Measurements from ENCODE around the gene BMAL2.

The BMAL2 gene

GRCh38 chr12:27334042-27334720, 1.5 kb downstream of the BMAL2 start:
- CTCF ChIA-PET, result interaction anchor here (0.6 to 4.6 kb wide), 6 partner anchors 8 to 318 kb away, joined by 3 to 38 read pairs (median 4); no protein-coding TSS in a partner anchor
- DNase-seq (ENCODE audit: low read depth, low spot score), result no peak
- POLR2A ChIA-PET, result no interaction called here
- TF ChIP-seq, protein P1, sequence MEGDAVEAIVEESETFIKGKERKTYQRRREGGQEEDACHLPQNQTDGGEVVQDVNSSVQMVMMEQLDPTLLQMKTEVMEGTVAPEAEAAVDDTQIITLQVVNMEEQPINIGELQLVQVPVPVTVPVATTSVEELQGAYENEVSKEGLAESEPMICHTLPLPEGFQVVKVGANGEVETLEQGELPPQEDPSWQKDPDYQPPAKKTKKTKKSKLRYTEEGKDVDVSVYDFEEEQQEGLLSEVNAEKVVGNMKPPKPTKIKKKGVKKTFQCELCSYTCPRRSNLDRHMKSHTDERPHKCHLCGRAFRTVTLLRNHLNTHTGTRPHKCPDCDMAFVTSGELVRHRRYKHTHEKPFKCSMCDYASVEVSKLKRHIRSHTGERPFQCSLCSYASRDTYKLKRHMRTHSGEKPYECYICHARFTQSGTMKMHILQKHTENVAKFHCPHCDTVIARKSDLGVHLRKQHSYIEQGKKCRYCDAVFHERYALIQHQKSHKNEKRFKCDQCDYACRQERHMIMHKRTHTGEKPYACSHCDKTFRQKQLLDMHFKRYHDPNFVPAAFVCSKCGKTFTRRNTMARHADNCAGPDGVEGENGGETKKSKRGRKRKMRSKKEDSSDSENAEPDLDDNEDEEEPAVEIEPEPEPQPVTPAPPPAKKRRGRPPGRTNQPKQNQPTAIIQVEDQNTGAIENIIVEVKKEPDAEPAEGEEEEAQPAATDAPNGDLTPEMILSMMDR (IDR thresholded peaks at IDR 0.05; ENCODE audit: insufficient read depth, low read length, missing control alignments), result no peak
- peak overlapping the region; percentile 69 for H3K4me3 ChIP-seq (ENCODE audit: low read depth, low read length)

- DNase-seq (ENCODE audit: low read depth, low spot score), result no peak
- H3K4me3 ChIP-seq (ENCODE audit: low read depth, low read length), result no peak overlapping the region
- ChIA-PET POLR2A (no interaction called here), CTCF (interaction anchor here (1.0 to 4.6 kb wide), 4 partner anchors 8 to 318 kb away, joined by 3 to 38 read pairs (median 6); no protein-coding TSS in a partner anchor)
- TF ChIP-seq, protein P1 (IDR thresholded peaks at IDR 0.05; ENCODE audit: insufficient read depth, low read length, missing control alignments), result no peak
Observed at GRCh38 chr12:27334721-27335082, 2.1 kb downstream of the BMAL2 start.

GRCh38 chr12:27335364-27336281, 3.0 kb downstream of the BMAL2 start:
- CTCF ChIA-PET, result no interaction called here
- no peak for DNase-seq (ENCODE audit: low read depth, low spot score)
- POLR2A ChIA-PET, result no interaction called here
- TF ChIP-seq, protein P1 (IDR thresholded peaks at IDR 0.05; ENCODE audit: insufficient read depth, low read length, missing control alignments), result no peak
- H3K4me3 ChIP-seq (ENCODE audit: low read depth, low read length), result no peak overlapping the region

- ChIA-PET CTCF (no interaction called here), POLR2A (no interaction called here)
- no peak for DNase-seq (ENCODE audit: low read depth, low spot score)
- TF ChIP-seq, protein P1 (IDR thresholded peaks at IDR 0.05; ENCODE audit: insufficient read depth, low read length, missing control alignments), result no peak
- H3K4me3 ChIP-seq (ENCODE audit: low read depth, low read length), result no peak overlapping the region
Observed at GRCh38 chr12:27336282-27336653, 3.6 kb downstream of the BMAL2 start.

DNA sequence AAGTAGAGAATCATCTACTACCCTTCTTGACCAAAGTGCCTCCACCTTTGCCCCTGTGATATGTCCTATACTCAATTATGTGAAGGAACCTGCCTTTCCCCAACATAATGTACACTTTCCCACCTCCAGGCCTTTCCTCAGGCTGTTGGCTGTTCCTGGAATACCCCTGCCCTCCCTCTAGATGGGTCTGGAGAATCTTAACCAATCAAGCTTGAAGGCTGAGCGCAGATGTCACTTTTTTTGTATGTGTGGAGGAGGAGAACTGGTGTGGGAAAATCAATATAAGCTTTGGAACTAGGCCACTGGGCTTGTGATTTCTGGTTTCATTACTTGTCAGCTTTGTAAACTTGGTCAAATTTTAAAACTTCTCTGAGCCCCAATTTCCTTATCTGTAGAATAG, 4.7 kb downstream of the BMAL2 start:
- ChIA-PET CTCF (interaction anchor here (0.7 to 1.2 kb wide), 2 partner anchors 29 to 47 kb away, joined by 3 read pairs; no protein-coding TSS in a partner anchor), POLR2A (no interaction called here)
- TF ChIP-seq, protein P1 (IDR thresholded peaks at IDR 0.05; ENCODE audit: insufficient read depth, low read length, missing control alignments), result no peak
- H3K4me3 ChIP-seq (ENCODE audit: low read depth, low read length), result no peak overlapping the region
- DNase-seq (ENCODE audit: low read depth, low spot score), result no peak

- TF ChIP-seq, protein P1 (IDR thresholded peaks at IDR 0.05; ENCODE audit: insufficient read depth, low read length, missing control alignments), result no peak
- CTCF ChIA-PET, result interaction anchor here (0.7 kb wide), 1 partner anchor 314 kb away, joined by 3 read pairs; no protein-coding TSS in a partner anchor
- H3K4me3 ChIP-seq (ENCODE audit: low read depth, low read length), result no peak overlapping the region
- no peak for DNase-seq (ENCODE audit: low read depth, low spot score)
- POLR2A ChIA-PET, result no interaction called here
Observed at GRCh38 chr12:27338473-27338872, 5.8 kb downstream of the BMAL2 start.
